Glutamatergic neuron (in vitro differentiated cells): Measurements from ENCODE around the gene HTRA3. TPM values are rescaled to one million over a fixed set of nuclear protein-coding genes. Genes with fewer than 3 reads are reported as not detected.

ENCODE experiments used
- DNase-seq: peaks from one replicate; pipeline ENCODE4 v3.0.0; 2022
- H3K27ac Mint-ChIP-seq: one replicate; pipeline ENCODE4 v1.8.0; 2020; ENCODE audit warnings: mild to moderate bottlenecking, mixed read lengths, inconsistent platforms; ENCODE audit not compliant: unreplicated experiment
- H3K27me3 Mint-ChIP-seq: one replicate; pipeline ENCODE4 v1.8.0; 2020; ENCODE audit warnings: mild to moderate bottlenecking, moderate library complexity, mixed read lengths, inconsistent platforms; ENCODE audit not compliant: unreplicated experiment
- H3K36me3 Mint-ChIP-seq: one replicate; pipeline ENCODE4 v1.8.0; 2020; ENCODE audit warnings: mild to moderate bottlenecking, mixed read lengths, inconsistent platforms; ENCODE audit not compliant: unreplicated experiment
- H3K4me1 Mint-ChIP-seq: one replicate; pipeline ENCODE4 v1.8.0; 2020; ENCODE audit warnings: mild to moderate bottlenecking, low read depth, mixed read lengths, inconsistent platforms; ENCODE audit not compliant: unreplicated experiment
- H3K4me3 Mint-ChIP-seq: one replicate; pipeline ENCODE4 v1.8.0; 2020; ENCODE audit warnings: mild to moderate bottlenecking, mixed read lengths, inconsistent platforms; ENCODE audit not compliant: unreplicated experiment
- H3K9me3 Mint-ChIP-seq: one replicate; pipeline ENCODE4 v1.8.0; 2020; ENCODE audit warnings: mild to moderate bottlenecking, moderate library complexity, mixed read lengths, inconsistent platforms; ENCODE audit not compliant: unreplicated experiment
- total RNA-seq: library from RNA; stranded (reverse); fragmentation: NEBNext Ultra II Directional; extraction: Animal tissue kit (Norgen Biotek cat#: 25700); gene quantifications from one replicate; pipeline ENCODE4 v1.2.1, GENCODE V29; 2021; ENCODE audit not compliant: unreplicated experiment
- TF ChIP-seq, protein P1 (sequence below): fragments of 200-600 bp; sonication (generic); IDR thresholded peaks from one replicate; pipeline ENCODE4 v1.5.0; 2021; ENCODE audit not compliant: partially characterized antibody, unreplicated experiment

The HTRA3 gene
- total RNA-seq, 1 donor from 2014 or later: 0.64 TPM

GRCh38 chr4:8266508-8266907 lies 3.0 kb upstream of the HTRA3 start:
- TF ChIP-seq, protein P1, sequence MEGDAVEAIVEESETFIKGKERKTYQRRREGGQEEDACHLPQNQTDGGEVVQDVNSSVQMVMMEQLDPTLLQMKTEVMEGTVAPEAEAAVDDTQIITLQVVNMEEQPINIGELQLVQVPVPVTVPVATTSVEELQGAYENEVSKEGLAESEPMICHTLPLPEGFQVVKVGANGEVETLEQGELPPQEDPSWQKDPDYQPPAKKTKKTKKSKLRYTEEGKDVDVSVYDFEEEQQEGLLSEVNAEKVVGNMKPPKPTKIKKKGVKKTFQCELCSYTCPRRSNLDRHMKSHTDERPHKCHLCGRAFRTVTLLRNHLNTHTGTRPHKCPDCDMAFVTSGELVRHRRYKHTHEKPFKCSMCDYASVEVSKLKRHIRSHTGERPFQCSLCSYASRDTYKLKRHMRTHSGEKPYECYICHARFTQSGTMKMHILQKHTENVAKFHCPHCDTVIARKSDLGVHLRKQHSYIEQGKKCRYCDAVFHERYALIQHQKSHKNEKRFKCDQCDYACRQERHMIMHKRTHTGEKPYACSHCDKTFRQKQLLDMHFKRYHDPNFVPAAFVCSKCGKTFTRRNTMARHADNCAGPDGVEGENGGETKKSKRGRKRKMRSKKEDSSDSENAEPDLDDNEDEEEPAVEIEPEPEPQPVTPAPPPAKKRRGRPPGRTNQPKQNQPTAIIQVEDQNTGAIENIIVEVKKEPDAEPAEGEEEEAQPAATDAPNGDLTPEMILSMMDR: no peak
- no peak for DNase-seq
- Mint-ChIP-seq H3K4me3 (no peak overlapping the region), H3K27ac (no peak overlapping the region), H3K27me3 (peaks cover 12% of the 10 kb centered on the region), H3K9me3 (peaks cover 6% of the 10 kb centered on the region), H3K4me1 (peaks cover 7% of the 10 kb centered on the region), H3K36me3 (no peaks in the 10 kb centered on the region)

DNA sequence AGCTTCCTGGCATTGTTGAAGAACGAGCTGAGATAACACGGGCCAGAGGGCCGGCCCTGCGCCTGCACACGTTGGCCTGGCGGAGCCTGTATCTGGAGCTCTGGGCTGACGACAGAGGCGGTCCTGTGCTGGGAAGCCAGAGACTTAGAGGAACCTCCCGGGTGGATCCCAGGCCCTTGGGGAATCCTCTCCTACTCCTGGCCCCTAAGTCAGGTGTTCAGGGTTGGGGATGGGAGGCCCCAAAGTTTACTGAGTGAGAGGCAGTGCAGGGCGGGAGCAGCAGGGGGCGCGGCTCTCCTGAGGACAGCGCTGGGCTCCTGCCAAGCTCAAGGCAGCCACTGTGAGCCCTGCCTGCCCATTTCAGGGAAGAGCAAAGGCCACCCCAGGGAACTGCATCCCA lies 2.5 kb upstream of the HTRA3 start:
- Mint-ChIP-seq H3K4me3 (no peak overlapping the region), H3K27me3 (peaks cover 12% of the 10 kb centered on the region), H3K9me3 (peaks cover 6% of the 10 kb centered on the region), H3K27ac (no peak overlapping the region), H3K36me3 (no peaks in the 10 kb centered on the region), H3K4me1 (peaks cover 7% of the 10 kb centered on the region)
- TF ChIP-seq, protein P1: peak; percentile 59
- peak; percentile 76 for DNase-seq

- DNase-seq: no peak
- Mint-ChIP-seq H3K36me3 (no peaks in the 10 kb centered on the region), H3K27me3 (peaks cover 12% of the 10 kb centered on the region), H3K4me1 (peaks cover 7% of the 10 kb centered on the region), H3K4me3 (no peak overlapping the region), H3K27ac (no peak overlapping the region), H3K9me3 (peaks cover 6% of the 10 kb centered on the region)
- TF ChIP-seq, protein P1: no peak
Observed at GRCh38 chr4:8268211-8268610, 1.3 kb upstream of the HTRA3 start.

- Mint-ChIP-seq H3K4me1 (peaks cover under 1% of the 10 kb centered on the region), H3K4me3 (no peak overlapping the region), H3K9me3 (peaks cover 6% of the 10 kb centered on the region), H3K27ac (no peak overlapping the region), H3K27me3 (peaks cover 8% of the 10 kb centered on the region), H3K36me3 (no peaks in the 10 kb centered on the region)
- TF ChIP-seq, protein P1: no peak
- DNase-seq: no peak
Observed at GRCh38 chr4:8268901-8269534, 536 bp upstream of the HTRA3 start.

GRCh38 chr4:8270418-8270771 lies 841 bp downstream of the HTRA3 start:
- Mint-ChIP-seq H3K4me1 (peaks cover 11% of the 10 kb centered on the region), H3K27ac (no peak overlapping the region), H3K36me3 (no peaks in the 10 kb centered on the region), H3K27me3 (peaks cover 6% of the 10 kb centered on the region), H3K9me3 (peaks cover 4% of the 10 kb centered on the region), H3K4me3 (no peak overlapping the region)
- TF ChIP-seq, protein P1: no peak
- no peak for DNase-seq
